NCI-H446 (cell line): ENCODE measurements around the gene VPS45.

Source experiments
- DNase-seq, 2 experiments: peaks; one replicate each; lab custom pipeline; 2025; lab: John Stamatoyannopoulos, UW

The VPS45 gene

GRCh38 chr1:150192012-150192411 lies 124.4 kb downstream of the VPS45 start:
- DNase-seq, result no peak

DNA sequence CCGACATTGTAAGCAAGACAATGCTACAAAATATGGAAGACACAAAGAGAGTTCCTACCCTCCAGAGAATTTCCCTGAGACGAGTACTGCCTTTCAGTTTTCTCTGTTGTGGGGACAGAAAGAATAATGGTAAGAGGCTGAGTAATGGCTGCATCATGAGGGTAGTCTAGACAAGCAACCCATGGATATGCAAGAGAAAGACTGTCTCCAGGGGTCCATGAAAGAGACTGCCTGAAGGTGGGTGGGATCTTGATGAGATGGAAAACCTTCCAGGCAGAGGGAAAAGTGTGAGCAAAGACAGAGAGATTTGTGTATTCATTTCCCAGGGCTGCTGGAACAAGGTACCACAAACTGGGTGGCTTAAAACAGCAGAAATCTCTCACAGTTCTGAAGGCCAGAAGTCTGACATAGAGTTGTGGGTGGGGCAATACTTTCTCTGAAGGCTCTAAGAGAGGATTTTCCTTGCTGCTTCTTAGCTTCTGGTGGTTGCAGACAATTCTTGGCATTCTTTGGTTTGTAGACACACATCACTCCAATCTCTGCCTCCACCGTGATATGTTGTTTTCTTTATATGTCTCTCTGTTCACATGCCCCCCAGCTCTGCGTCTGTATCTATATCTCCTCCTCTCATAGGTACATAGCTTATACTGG lies 126.9 kb downstream of the VPS45 start:
- no peak for DNase-seq
